NCI-H1092 treated with DMSO at 0.1 percent for 48 hours (cell line): ENCODE results near the gene LRIG3.
"Not testable (repeated sequence)": the region's sequence is repeated elsewhere in the genome, so short reads cannot be mapped to it uniquely, and the experiment has no call there.

Source experiments
- DNase-seq: peaks from one replicate; lab custom pipeline; 2025; lab: John Stamatoyannopoulos, UW

LRIG3 gene

GRCh38 chr12:58906917-58907316, 13.4 kb downstream of the LRIG3 start:
- DNase-seq, result no peak

DNA sequence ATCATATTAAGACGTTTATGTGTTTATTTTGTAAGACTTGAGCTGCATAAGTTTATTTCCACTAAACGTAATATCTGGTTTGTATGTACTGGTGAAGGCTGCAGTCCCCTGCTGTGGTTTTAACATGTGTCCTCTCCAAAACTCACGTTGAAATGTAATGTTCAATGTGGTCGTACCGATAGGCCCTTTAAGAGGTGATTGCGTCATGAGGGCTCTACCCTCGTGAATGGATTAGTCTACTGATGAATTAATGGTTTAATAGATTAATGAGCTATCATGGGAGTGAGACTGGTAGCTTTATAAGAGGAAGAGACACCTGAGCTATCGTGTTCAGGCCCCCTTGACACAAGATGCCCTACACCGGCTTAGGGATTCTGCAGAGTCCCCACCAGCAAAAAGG, 14.9 kb downstream of the LRIG3 start:
- DNase-seq, result no peak

DNA sequence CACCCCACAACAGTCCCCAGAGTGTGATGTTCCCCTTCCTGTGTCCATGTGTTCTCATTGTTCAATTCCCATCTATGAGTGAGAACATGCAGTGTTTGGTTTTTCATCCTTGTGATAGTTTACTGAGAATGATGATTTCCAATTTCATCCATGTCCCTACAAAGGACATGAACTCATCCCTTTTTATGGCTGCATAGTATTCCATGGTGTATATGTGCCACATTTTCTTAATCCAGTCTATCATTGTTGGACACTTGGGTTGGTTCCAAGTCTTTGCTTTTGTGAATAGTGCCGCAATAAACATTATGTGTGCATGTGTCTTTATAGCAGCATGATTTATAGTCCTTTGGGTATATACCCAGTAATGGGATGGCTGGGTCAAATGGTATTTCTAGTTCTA, 17.6 kb downstream of the LRIG3 start:
- not testable (repeated sequence) for DNase-seq

GRCh38 chr12:58901664-58902063, 18.6 kb downstream of the LRIG3 start:
- no peak for DNase-seq

DNA sequence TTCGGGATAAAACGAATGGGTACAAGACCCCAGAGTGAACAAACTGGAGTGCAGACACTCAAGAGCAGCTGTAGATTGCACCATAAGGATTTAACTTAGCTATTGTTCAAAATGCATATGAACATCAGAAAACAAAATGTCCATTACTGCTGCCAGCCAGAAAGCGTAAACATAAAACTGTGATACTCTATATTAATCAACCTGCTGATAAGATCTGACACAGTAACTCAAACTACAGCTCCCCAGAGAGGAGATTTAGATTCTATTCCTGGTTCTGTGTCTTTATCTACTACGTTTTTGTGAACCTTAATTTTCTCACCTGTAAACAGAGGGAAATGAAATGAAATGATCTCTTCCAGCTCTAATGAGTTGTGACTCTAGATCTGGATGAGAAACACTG, 22.3 kb downstream of the LRIG3 start:
- DNase-seq, result no peak

- DNase-seq, result no peak
Observed at GRCh38 chr12:58896278-58896677, 24.0 kb downstream of the LRIG3 start.

DNA sequence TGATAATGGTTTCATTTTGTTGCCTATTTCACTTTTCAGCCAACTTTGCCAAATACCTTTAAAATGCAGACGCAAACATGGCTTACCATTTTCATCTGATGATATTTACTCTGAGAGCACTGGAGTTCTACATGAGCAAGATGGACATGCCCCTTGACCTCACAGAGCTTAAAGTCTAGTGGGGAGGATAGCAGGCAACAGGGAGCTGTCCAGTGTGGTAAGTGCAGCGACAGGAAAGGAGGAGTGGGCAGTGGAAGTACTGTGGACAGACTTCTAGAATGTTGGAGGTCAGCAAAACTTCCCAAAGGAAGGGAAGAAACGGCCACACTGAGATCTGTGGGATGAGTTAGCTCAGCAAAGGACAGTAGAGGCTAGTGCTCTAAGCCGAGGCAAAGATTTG, 25.3 kb downstream of the LRIG3 start:
- DNase-seq, result no peak

DNA sequence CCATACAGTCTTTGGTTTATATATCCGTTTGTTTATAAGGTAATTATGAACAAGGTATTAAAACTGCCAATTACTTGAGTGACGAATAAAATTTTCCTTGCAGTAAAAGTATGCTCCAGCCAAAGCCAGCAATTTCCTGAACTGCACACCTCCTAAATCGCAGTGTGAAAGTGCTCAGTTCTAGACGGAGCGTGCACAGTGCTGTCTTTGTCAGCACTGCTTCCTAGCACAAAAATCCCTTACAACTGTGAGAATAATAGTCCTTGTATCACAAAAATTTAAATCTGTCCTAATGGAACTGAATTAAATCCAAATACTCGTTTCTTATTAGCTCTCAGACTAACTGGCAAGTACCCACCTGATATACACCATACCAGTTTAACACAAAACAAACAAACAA, 26.3 kb downstream of the LRIG3 start:
- DNase-seq, result no peak

GRCh38 chr12:58893495-58893894, 26.8 kb downstream of the LRIG3 start:
- no peak for DNase-seq

DNA sequence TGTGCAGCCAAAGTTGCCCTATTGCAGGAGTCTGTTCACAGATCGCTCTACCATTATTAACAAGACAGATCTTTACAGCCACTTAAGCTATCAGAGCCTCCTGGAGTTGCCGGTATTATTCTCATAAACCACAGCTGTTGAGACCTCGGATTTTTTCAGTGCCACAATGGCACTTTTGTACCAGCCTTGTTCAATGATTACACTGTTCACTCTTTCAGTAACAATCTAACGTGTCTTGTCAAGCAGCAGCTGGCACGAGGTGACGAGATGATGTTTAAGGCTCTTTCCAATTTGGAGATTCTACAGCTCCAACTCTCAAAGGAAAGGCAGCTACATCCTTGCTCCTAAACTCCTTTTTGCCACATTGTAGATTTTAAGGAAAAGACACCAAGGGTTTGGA, 30.7 kb downstream of the LRIG3 start:
- DNase-seq, result no peak

GRCh38 chr12:58888131-58888783, 32.0 kb downstream of the LRIG3 start:
- DNase-seq, result peak; percentile 84

DNA sequence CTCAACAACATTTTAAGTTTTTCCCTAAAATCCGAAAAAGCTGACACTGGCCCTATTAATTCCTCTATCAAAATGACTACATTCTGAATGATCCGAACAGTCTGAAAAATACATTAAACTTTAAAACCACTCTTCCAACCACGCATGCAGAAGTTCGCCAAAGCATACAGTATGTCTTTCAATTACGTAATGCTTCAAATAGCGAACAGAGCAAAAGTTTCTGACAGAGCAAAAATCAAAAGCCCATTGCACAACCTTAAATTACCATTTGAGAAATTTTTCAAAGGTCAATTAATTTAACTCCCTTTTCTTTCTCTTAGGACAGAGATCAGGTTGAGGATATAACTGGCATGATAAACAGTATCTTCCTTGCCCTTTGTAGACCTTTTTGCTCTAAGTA, 33.2 kb downstream of the LRIG3 start:
- no peak for DNase-seq

GRCh38 chr12:58886474-58886873, 33.8 kb downstream of the LRIG3 start:
- no peak for DNase-seq

DNA sequence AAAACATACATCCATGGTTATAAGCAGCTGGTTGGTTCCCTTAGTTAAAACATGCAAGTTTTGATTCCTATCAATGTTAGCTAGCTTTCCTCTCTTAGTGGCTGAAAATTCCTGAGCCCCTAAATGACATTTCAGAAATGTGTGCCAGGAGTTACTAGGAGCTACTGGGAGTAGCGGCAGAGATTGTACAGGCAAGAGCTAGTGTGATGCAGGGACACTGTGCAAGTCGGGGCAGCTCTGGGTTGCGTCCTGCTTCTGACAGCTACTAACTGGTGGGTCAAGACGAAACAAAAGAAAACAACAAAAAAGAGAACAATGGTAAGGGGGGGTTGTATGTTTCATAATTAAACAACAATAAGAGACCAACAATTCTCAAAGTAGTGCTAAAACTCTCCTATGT, 35.4 kb downstream of the LRIG3 start:
- DNase-seq, result no peak

GRCh38 chr12:58883576-58884334, 36.5 kb downstream of the LRIG3 start:
- no peak for DNase-seq

DNA sequence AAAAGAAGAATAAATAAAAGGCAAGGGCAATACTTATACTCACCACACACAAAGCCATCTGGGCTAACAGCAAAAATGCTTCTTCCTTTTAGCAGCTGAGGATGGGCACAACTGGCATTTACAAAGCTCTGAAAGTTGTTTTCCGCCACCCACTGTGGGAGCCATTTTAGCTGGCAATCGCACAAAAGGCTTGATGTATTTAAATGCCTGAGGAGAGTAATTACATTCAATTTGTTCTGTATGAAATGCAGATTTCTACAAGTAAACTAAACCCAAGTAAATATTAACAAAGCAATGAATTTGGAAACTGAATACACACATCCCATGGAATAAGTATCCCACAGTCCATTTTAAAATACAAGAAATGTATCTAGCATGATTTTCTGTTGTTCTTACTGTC, 37.5 kb downstream of the LRIG3 start:
- DNase-seq, result peak; percentile 35

GRCh38 chr12:58881816-58882215, 38.5 kb downstream of the LRIG3 start:
- DNase-seq, result no peak

DNA sequence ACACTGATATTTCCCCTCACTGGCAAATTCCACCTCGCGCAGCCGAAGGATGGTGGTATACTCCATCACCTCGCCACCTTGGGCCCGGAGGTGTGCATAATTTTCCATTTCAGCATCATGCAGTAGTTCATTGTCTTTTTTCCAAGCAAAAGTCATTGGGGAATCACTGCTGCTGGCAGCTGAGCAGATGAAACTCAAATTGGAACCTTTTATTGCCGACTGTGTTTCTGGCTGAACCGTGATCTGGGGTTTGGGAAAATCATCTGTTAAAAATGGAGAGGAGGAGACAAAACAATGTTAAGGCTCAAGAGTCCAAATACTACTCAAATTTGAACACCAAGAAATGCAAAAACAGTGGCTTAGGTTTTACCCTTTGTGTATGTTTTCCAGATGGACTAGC, 39.7 kb downstream of the LRIG3 start:
- DNase-seq, result no peak

- peak; percentile 74 for DNase-seq
Observed at GRCh38 chr12:58877243-58877743, 43.0 kb downstream of the LRIG3 start.

- DNase-seq, result no peak
Observed at GRCh38 chr12:58873496-58873895, 46.8 kb downstream of the LRIG3 start.

- DNase-seq, result no peak
Observed at GRCh38 chr12:58871556-58871955, 48.7 kb downstream of the LRIG3 start.

- no peak for DNase-seq
Observed at GRCh38 chr12:58870595-58870994, 49.7 kb downstream of the LRIG3 start.

GRCh38 chr12:58860788-58861240, 59.5 kb downstream of the LRIG3 start:
- DNase-seq, result no peak
